ENCODE measurements around the gene MYCN.

The MYCN gene

GRCh38 chr2:15981646-15982045, 41.3 kb downstream of the MYCN start:
- DNase-seq, result no peak

GRCh38 chr2:15982285-15983044, 42.1 kb downstream of the MYCN start:
- DNase-seq, result no peak

GRCh38 chr2:15983496-15983895, 43.1 kb downstream of the MYCN start:
- no peak for DNase-seq

GRCh38 chr2:15984368-15985255, 44.3 kb downstream of the MYCN start:
- no peak for DNase-seq

- no peak for DNase-seq
Measured at GRCh38 chr2:15985531-15985930, 45.2 kb downstream of the MYCN start.

GRCh38 chr2:15986068-15986560, 45.8 kb downstream of the MYCN start:
- DNase-seq, result no peak

GRCh38 chr2:15986644-15987043, 46.3 kb downstream of the MYCN start:
- no peak for DNase-seq

- no peak for DNase-seq
Measured at GRCh38 chr2:15988733-15989132, 48.4 kb downstream of the MYCN start.

GRCh38 chr2:15989559-15989958, 49.2 kb downstream of the MYCN start:
- DNase-seq, result no peak

GRCh38 chr2:15990151-15991101, 50.1 kb downstream of the MYCN start:
- DNase-seq, result no peak

- no peak for DNase-seq
Measured at GRCh38 chr2:15991231-15991630, 50.9 kb downstream of the MYCN start.

GRCh38 chr2:15992457-15993231, 52.3 kb downstream of the MYCN start:
- no peak for DNase-seq

- no peak for DNase-seq
Measured at GRCh38 chr2:15993232-15993610, 52.9 kb downstream of the MYCN start.

GRCh38 chr2:15993666-15994065, 53.3 kb downstream of the MYCN start:
- DNase-seq, result no peak

GRCh38 chr2:15995603-15996002, 55.3 kb downstream of the MYCN start:
- no peak for DNase-seq
